COLO668 (cell line): ENCODE data around the gene PMS1.

Experiments
- DNase-seq: peaks from one replicate; lab custom pipeline; 2025; ENCODE audit not compliant: unreplicated experiment; lab: John Stamatoyannopoulos, UW

PMS1 gene

GRCh38 chr2:189860161-189860560 is 75.9 kb downstream of the PMS1 start:
- DNase-seq = no peak

- DNase-seq = no peak
These were observed 78.5 kb downstream of the PMS1 start for GRCh38 chr2:189862751-189863150.

- DNase-seq = no peak
These were observed 81.6 kb downstream of the PMS1 start for GRCh38 chr2:189865826-189866225.

- no peak for DNase-seq
These were observed 82.0 kb downstream of the PMS1 start for GRCh38 chr2:189866296-189866695.

GRCh38 chr2:189868896-189869295 is 84.6 kb downstream of the PMS1 start:
- no peak for DNase-seq

GRCh38 chr2:189870381-189871085 is 86.3 kb downstream of the PMS1 start:
- DNase-seq = no peak

- DNase-seq = no peak
These were observed 89.4 kb downstream of the PMS1 start for GRCh38 chr2:189873696-189874095.

- no peak for DNase-seq
These were observed 90.5 kb downstream of the PMS1 start for GRCh38 chr2:189874586-189875320.

GRCh38 chr2:189876271-189876670 is 92.0 kb downstream of the PMS1 start:
- no peak for DNase-seq

- DNase-seq = no peak
These were observed 95.4 kb downstream of the PMS1 start for GRCh38 chr2:189879716-189880081.

GRCh38 chr2:189880429-189880828 is 96.2 kb downstream of the PMS1 start:
- DNase-seq = no peak

- DNase-seq = no peak
These were observed 96.7 kb downstream of the PMS1 start for GRCh38 chr2:189880832-189881492.

- DNase-seq = no peak
These were observed 101.1 kb downstream of the PMS1 start for GRCh38 chr2:189885368-189885767.

GRCh38 chr2:189892546-189893294 is 108.5 kb downstream of the PMS1 start:
- DNase-seq = peak; percentile 49

GRCh38 chr2:189896809-189897208 is 112.6 kb downstream of the PMS1 start:
- no peak for DNase-seq

- DNase-seq = no peak
These were observed 114.9 kb downstream of the PMS1 start for GRCh38 chr2:189899101-189899500.

- no peak for DNase-seq
These were observed 116.5 kb downstream of the PMS1 start for GRCh38 chr2:189900726-189901125.

GRCh38 chr2:189901664-189902063 is 117.4 kb downstream of the PMS1 start:
- no peak for DNase-seq

- DNase-seq = no peak
These were observed 129.6 kb downstream of the PMS1 start for GRCh38 chr2:189913821-189914220.

GRCh38 chr2:189916651-189917050 is 132.4 kb downstream of the PMS1 start:
- DNase-seq = no peak
